Trophoblast cell (in vitro differentiated cells and primary cell): ENCODE results near the gene LACRT.
"Not testable (repeated sequence)": the region's sequence is repeated elsewhere in the genome, so short reads cannot be mapped to it uniquely, and the experiment has no call there.

Experiments
- DNase-seq, 2 donors: peaks; one replicate each; pipeline ENCODE4 v3.0.0-alpha.2; 2016
- H2AFZ ChIP-seq: 2 replicates; pipeline ENCODE4 v1.6.1; 2013; ENCODE audit warnings: low read length, moderate library complexity, mild to moderate bottlenecking; ENCODE audit not compliant: insufficient read depth, poor library complexity
- H2AK5ac ChIP-seq: 2 replicates; pipeline ENCODE4 v1.6.1; 2013; ENCODE audit warnings: mild to moderate bottlenecking, low read length
- H2BK120ac ChIP-seq: 2 replicates; pipeline ENCODE4 v1.6.1; 2013; ENCODE audit warnings: low read length, mild to moderate bottlenecking, moderate library complexity; ENCODE audit not compliant: insufficient read depth, poor library complexity
- H2BK12ac ChIP-seq: 2 replicates; pipeline ENCODE4 v1.6.1; 2013; ENCODE audit warnings: mild to moderate bottlenecking, low read length, moderate library complexity
- H2BK5ac ChIP-seq: 2 replicates; pipeline ENCODE4 v1.6.1; 2013; ENCODE audit warnings: low read length, low read depth, moderate library complexity, mild to moderate bottlenecking; ENCODE audit not compliant: poor library complexity
- H3K14ac ChIP-seq: 2 replicates; pipeline ENCODE4 v1.6.1; 2013; ENCODE audit warnings: mild to moderate bottlenecking, low read length
- H3K18ac ChIP-seq: 2 replicates; pipeline ENCODE4 v1.6.1; 2013; ENCODE audit warnings: mild to moderate bottlenecking, low read length
- H3K23ac ChIP-seq: 2 replicates; pipeline ENCODE4 v1.6.1; 2013; ENCODE audit warnings: low read length
- H3K27ac ChIP-seq: 2 replicates; pipeline ENCODE4 v1.5.1; 2013; ENCODE audit warnings: low read depth, mild to moderate bottlenecking, inconsistent platforms, low read length, moderate library complexity
- H3K27me3 ChIP-seq: 2 replicates; pipeline ENCODE4 v1.6.1; 2013; ENCODE audit warnings: inconsistent platforms, mild to moderate bottlenecking, low read length, moderate library complexity; ENCODE audit not compliant: insufficient read depth
- H3K36me3 ChIP-seq, 2 experiments: 1 replicate in 1 of 2; 2 replicates in 1 of 2; pipeline ENCODE4 v1.6.1; 2013; ENCODE audit warnings: low read length in 2 of 2, mild to moderate bottlenecking in 2 of 2, moderate library complexity in 1 of 2; ENCODE audit not compliant: insufficient read depth in 2 of 2, control insufficient read depth in 1 of 2
- H3K4ac ChIP-seq: 2 replicates; pipeline ENCODE4 v1.6.1; 2013; ENCODE audit warnings: low read depth, mild to moderate bottlenecking, low read length, moderate library complexity
- H3K4me1 ChIP-seq, 2 experiments: 1 replicate in 1 of 2; 2 replicates in 1 of 2; pipeline ENCODE4 v1.6.1; 2013; ENCODE audit warnings: low read length in 2 of 2, mild to moderate bottlenecking in 2 of 2, moderate library complexity in 1 of 2; ENCODE audit not compliant: insufficient read depth in 2 of 2, control insufficient read depth in 1 of 2
- H3K4me2 ChIP-seq: 2 replicates; pipeline ENCODE4 v1.6.1; 2013; ENCODE audit warnings: inconsistent platforms, mild to moderate bottlenecking, low read length, moderate library complexity
- H3K4me3 ChIP-seq: 2 replicates; pipeline ENCODE4 v1.5.1; 2013; ENCODE audit warnings: mild to moderate bottlenecking, low read depth, low read length, inconsistent platforms
- H3K79me1 ChIP-seq: one replicate; pipeline ENCODE4 v1.6.1; 2013; ENCODE audit warnings: low read length
- H3K79me2 ChIP-seq: 2 replicates; pipeline ENCODE4 v1.6.1; 2013; ENCODE audit warnings: low read length, mild to moderate bottlenecking; ENCODE audit not compliant: control insufficient read depth, insufficient read depth, poor library complexity
- H3K9ac ChIP-seq: 2 replicates; pipeline ENCODE4 v1.6.1; 2013; ENCODE audit warnings: mild to moderate bottlenecking, low read length
- H3K9me3 ChIP-seq: 2 replicates; pipeline ENCODE4 v1.6.1; 2013; ENCODE audit warnings: low read depth, mild to moderate bottlenecking, control low read depth, inconsistent platforms, low read length; ENCODE audit not compliant: insufficient read depth
- H4K12ac ChIP-seq: 2 replicates; pipeline ENCODE4 v1.6.1; 2013; ENCODE audit warnings: low read depth, mild to moderate bottlenecking, low read length, moderate library complexity
- H4K8ac ChIP-seq: 2 replicates; pipeline ENCODE4 v1.6.1; 2013; ENCODE audit warnings: low read depth, mild to moderate bottlenecking, low read length, moderate library complexity
- H4K91ac ChIP-seq: one replicate; pipeline ENCODE4 v1.6.1; 2013; ENCODE audit warnings: low read depth, mild to moderate bottlenecking, low read length, moderate library complexity
- WGBS: extraction: QIAGEN DNeasy Blood & Tissue Kit; methylation state at CpG from one replicate; pipeline ENCODE4 v1.1.7; 2013; ENCODE audit warnings: missing lambda C conversion rate; ENCODE audit not compliant: insufficient read length, insufficient coverage; ENCODE audit errors: extremely low coverage; 5-methylcytosine and 5-hydroxymethylcytosine counted together

The LACRT gene

GRCh38 chr12:54641554-54641953 is 6.9 kb upstream of the LACRT start:
- Histone ChIP-seq H2BK5ac (no peak overlapping the region), H2AK5ac (no peak overlapping the region), H3K18ac (no peak overlapping the region), H3K79me2 (no peaks in the 10 kb centered on the region), H4K8ac (no peak overlapping the region), H3K4ac (no peak overlapping the region), H3K23ac (no peak overlapping the region), H2BK120ac (no peak overlapping the region), H3K36me3 (no peaks in the 10 kb centered on the region), H3K9me3 (no peaks in the 10 kb centered on the region), H4K91ac (no peak overlapping the region), H3K27ac (no peak overlapping the region), H2BK12ac (no peak overlapping the region), H3K14ac (no peak overlapping the region), H4K12ac (no peak overlapping the region), H3K27me3 (no peaks in the 10 kb centered on the region), H2AFZ (no peak overlapping the region), H3K4me1 (no peaks in the 10 kb centered on the region), H3K4me3 (no peak overlapping the region), H3K4me2 (no peak overlapping the region), H3K9ac (no peak overlapping the region), H3K79me1 (no peaks in the 10 kb centered on the region)
- no CpG with 5 or more reads among the region's 1 CpG for whole genome bisulfite sequencing
- DNase-seq: no peak

- Histone ChIP-seq H3K4me1 (no peaks in the 10 kb centered on the region), H3K27me3 (no peaks in the 10 kb centered on the region), H3K14ac (no peak overlapping the region), H4K8ac (no peak overlapping the region), H3K9ac (no peak overlapping the region), H2BK12ac (no peak overlapping the region), H3K79me2 (no peaks in the 10 kb centered on the region), H3K23ac (no peak overlapping the region), H4K91ac (no peak overlapping the region), H4K12ac (no peak overlapping the region), H3K9me3 (no peaks in the 10 kb centered on the region), H3K36me3 (no peaks in the 10 kb centered on the region), H2BK120ac (no peak overlapping the region), H3K4me3 (no peak overlapping the region), H3K4me2 (no peak overlapping the region), H3K79me1 (no peaks in the 10 kb centered on the region), H3K27ac (no peak overlapping the region), H2AFZ (no peak overlapping the region), H2AK5ac (no peak overlapping the region), H2BK5ac (no peak overlapping the region), H3K4ac (no peak overlapping the region), H3K18ac (no peak overlapping the region)
- WGBS: no CpG with 5 or more reads among the region's 4 CpGs
- no peak for DNase-seq
Observed at GRCh38 chr12:54641089-54641488, 6.4 kb upstream of the LACRT start.

- not testable (repeated sequence) for H4K91ac ChIP-seq, H3K9me3 ChIP-seq, H3K4me1 ChIP-seq, H4K8ac ChIP-seq, H2AK5ac ChIP-seq, H4K12ac ChIP-seq, H3K9ac ChIP-seq, H3K4ac ChIP-seq, H2BK120ac ChIP-seq, H3K14ac ChIP-seq, H3K36me3 ChIP-seq, H3K79me2 ChIP-seq, H3K27me3 ChIP-seq, H3K4me3 ChIP-seq, H3K18ac ChIP-seq, H3K4me2 ChIP-seq, DNase-seq, H2BK5ac ChIP-seq, H2AFZ ChIP-seq, H3K27ac ChIP-seq, H3K23ac ChIP-seq, H2BK12ac ChIP-seq, H3K79me1 ChIP-seq
- WGBS: no CpG with 5 or more reads among the region's 2 CpGs
Observed at GRCh38 chr12:54639112-54639511, 4.4 kb upstream of the LACRT start.

- H3K4me1 ChIP-seq: no peaks in the 10 kb centered on the region
- H4K91ac ChIP-seq: no peak overlapping the region
- peak in 1 of 2 donors; percentile 13 for DNase-seq
- H3K27ac ChIP-seq: no peak overlapping the region
- WGBS: no CpG with 5 or more reads among the region's 8 CpGs
- no peak overlapping the region for H4K12ac ChIP-seq
- H3K18ac ChIP-seq: no peak overlapping the region
- peaks cover 10% of the 10 kb centered on the region for H3K9me3 ChIP-seq
- H3K4me2 ChIP-seq: no peak overlapping the region
- H3K27me3 ChIP-seq: no peaks in the 10 kb centered on the region
- H2AK5ac ChIP-seq: no peak overlapping the region
- H3K4me3 ChIP-seq: no peak overlapping the region
- no peak overlapping the region for H3K14ac ChIP-seq
- no peak overlapping the region for H2BK12ac ChIP-seq
- no peak overlapping the region for H2BK120ac ChIP-seq
- peak overlapping the region; percentile 43 for H3K9ac ChIP-seq
- no peak overlapping the region for H4K8ac ChIP-seq
- H2AFZ ChIP-seq: no peak overlapping the region
- H2BK5ac ChIP-seq: no peak overlapping the region
- no peaks in the 10 kb centered on the region for H3K79me1 ChIP-seq
- no peaks in the 10 kb centered on the region for H3K79me2 ChIP-seq
- peak overlapping the region; percentile 41 for H3K23ac ChIP-seq
- no peaks in the 10 kb centered on the region for H3K36me3 ChIP-seq
- no peak overlapping the region for H3K4ac ChIP-seq
Observed at GRCh38 chr12:54631988-54632728, 2.5 kb downstream of the LACRT start.
